Adipocyte (in vitro differentiated cells): ENCODE data around the gene TRDMT1.

Experiments
- DNase-seq: peaks from one replicate; pipeline ENCODE4 v3.0.0-alpha.2; 2015; ENCODE audit warnings: low read depth
- H3K27me3 ChIP-seq: replicated peaks from 2 replicates; pipeline ENCODE4 v1.7.0; 2013; ENCODE audit warnings: mild to moderate bottlenecking, low read length, moderate library complexity; ENCODE audit not compliant: control insufficient read depth, insufficient read depth
- H3K36me3 ChIP-seq: 2 replicates; pipeline ENCODE4 v1.7.0; 2013; ENCODE audit warnings: low read length, mild to moderate bottlenecking, moderate library complexity; ENCODE audit not compliant: control insufficient read depth, insufficient read depth, severe bottlenecking
- H3K4me1 ChIP-seq: 2 replicates; pipeline ENCODE4 v1.7.0; 2013; ENCODE audit warnings: mild to moderate bottlenecking, low read length, moderate library complexity; ENCODE audit not compliant: control insufficient read depth, insufficient read depth
- H3K4me3 ChIP-seq: 2 replicates; pipeline ENCODE4 v1.7.0; 2013; ENCODE audit warnings: mild to moderate bottlenecking, low read length, moderate library complexity
- H3K9ac ChIP-seq: 2 replicates; pipeline ENCODE4 v1.7.0; 2013; ENCODE audit warnings: mild to moderate bottlenecking, low read length, moderate library complexity
- H3K9me3 ChIP-seq: 2 replicates; pipeline ENCODE4 v1.7.0; 2013; ENCODE audit warnings: mild to moderate bottlenecking, low read length, moderate library complexity; ENCODE audit not compliant: control insufficient read depth

Gene TRDMT1

DNA sequence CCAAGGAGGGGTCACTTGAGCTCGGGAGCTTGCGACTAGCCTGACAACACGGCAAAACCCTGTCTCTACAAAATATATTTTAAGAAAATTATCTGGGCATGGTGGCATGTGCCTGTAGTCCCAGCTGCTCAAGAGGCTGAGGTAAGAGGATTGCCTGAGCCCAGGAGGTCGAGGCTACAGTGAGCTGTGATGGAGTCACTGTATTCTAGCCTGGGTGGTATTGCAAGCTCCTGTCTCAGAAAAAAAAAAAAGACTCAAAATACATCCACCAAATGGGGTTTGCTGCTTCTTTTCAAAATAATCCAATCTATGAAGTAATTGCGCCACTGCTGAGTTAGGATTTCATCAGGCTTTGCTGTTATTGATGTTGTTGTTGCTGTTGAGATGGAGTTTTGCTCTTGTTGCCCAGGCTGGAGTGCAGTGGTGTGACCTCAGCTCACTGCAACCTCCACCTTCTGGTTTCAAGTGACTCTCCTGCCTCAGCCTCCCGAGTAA lies 15.5 kb upstream of the TRDMT1 start:
- Histone ChIP-seq H3K4me1 (peaks cover 71% of the 10 kb centered on the region), H3K4me3 (peak overlapping the region; percentile 61), H3K9me3 (no peaks in the 10 kb centered on the region), H3K27me3 (no peaks in the 10 kb centered on the region), H3K9ac (peak overlapping the region; percentile 76), H3K36me3 (no peaks in the 10 kb centered on the region)
- DNase-seq: peak; percentile 63

DNA sequence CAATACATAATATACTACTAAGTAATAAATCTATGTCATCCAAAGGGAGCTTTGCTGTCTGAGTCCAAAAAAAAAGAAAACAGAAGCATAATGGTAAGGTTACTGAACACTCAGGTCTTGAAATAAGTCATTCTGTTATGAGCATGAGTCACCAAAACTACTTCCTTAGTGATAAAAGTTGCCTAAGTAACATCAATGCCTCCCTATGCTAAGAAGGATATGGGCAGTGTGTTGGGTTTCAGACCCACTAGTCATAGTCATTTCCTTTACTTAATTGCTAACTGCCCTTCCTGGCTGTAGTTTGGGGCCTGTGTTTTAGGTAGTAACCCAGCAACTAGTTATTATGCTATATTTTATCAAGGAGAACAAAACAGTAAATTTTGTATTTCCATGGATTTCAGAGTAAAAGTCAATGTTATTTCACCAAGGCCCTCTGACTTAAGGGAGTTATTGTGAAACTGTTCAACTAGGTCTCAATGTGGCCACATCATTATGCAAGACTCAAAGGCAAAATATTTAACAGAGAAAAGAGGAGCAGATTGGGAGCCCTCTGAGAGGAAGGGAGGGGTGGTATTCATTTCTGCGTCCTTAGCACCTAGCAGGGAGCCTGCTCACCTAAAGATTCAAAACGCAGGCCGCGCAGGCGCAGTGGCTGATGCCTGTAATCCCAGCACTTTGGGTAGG lies 14.9 kb upstream of the TRDMT1 start:
- Histone ChIP-seq H3K4me1 (peaks cover 71% of the 10 kb centered on the region), H3K4me3 (peak overlapping the region; percentile 61), H3K27me3 (no peaks in the 10 kb centered on the region), H3K36me3 (no peaks in the 10 kb centered on the region), H3K9me3 (no peaks in the 10 kb centered on the region), H3K9ac (peak overlapping the region; percentile 76)
- DNase-seq: peak; percentile 90

DNA sequence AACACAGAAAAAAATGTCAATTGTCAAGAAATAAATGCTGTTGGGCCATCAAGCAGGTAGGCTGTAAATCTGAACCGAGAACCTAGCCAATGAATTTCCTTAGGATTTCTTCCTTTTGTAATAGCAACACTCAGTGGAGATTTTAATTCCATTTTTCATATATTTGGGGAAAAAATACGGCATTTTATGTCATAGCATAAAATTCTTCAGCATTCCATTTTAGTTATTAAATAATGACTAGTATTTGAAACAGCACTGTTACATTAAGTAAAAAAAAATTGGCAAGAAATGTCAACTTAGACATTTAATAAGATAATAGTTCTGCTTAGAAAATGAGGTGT lies 14.3 kb upstream of the TRDMT1 start:
- peak overlapping the region; percentile 61 for H3K4me3 ChIP-seq
- H3K9me3 ChIP-seq: no peaks in the 10 kb centered on the region
- peak overlapping the region; percentile 76 for H3K9ac ChIP-seq
- no peaks in the 10 kb centered on the region for H3K36me3 ChIP-seq
- H3K27me3 ChIP-seq: no peaks in the 10 kb centered on the region
- peaks cover 68% of the 10 kb centered on the region for H3K4me1 ChIP-seq
- no peak for DNase-seq

DNA sequence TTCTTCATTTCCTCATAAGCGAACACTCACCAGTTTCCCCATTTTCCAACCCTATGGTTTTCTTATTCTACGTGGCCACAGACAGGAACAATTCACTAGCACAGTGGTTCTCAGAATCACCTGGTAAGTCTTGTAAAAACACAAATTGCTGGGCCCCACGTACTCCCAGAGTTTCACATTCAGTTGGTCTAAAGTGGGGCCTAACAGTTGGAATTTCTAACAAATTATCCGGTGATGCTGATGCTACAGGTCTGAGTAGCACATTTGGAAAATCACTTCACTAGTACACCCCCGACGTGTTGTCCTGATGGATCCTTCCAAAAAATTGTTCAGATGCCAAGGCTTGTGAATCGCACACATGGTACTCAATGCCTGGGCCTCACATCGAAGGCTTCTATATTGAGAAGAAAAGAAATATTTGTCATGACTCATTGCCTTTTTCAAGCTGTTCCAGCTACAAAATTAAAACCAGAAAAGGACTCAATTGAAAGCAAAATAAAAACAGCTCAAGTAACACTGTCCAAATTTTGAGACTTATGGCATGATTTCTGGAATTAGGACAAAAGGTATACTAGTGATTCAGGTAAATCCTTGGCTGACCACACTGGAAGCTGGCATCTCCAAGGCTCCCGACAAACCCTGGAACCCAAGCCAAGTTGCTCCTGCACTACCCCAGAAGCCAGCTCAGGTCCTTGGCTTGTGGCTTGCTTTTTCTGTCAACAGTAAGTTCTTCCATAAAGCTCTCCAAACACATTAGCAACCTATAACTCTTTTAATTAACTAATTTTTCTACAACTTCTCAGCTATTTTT lies 13.7 kb upstream of the TRDMT1 start:
- Histone ChIP-seq H3K4me1 (peaks cover 67% of the 10 kb centered on the region), H3K4me3 (peak overlapping the region; percentile 61), H3K9me3 (no peaks in the 10 kb centered on the region), H3K27me3 (no peaks in the 10 kb centered on the region), H3K36me3 (no peaks in the 10 kb centered on the region), H3K9ac (peak overlapping the region; percentile 76)
- peak; percentile 95 for DNase-seq

- H3K9ac ChIP-seq: peak overlapping the region; percentile 76
- no peaks in the 10 kb centered on the region for H3K27me3 ChIP-seq
- peaks cover 73% of the 10 kb centered on the region for H3K4me1 ChIP-seq
- peak; percentile 49 for DNase-seq
- no peaks in the 10 kb centered on the region for H3K9me3 ChIP-seq
- H3K4me3 ChIP-seq: peak overlapping the region; percentile 61
- no peaks in the 10 kb centered on the region for H3K36me3 ChIP-seq
These were observed 13.1 kb upstream of the TRDMT1 start for GRCh38 chr10:17214526-17214925.

- peak; percentile 66 for DNase-seq
- Histone ChIP-seq H3K4me1 (peaks cover 73% of the 10 kb centered on the region), H3K36me3 (no peaks in the 10 kb centered on the region), H3K9ac (peak overlapping the region; percentile 10), H3K27me3 (no peaks in the 10 kb centered on the region), H3K9me3 (no peaks in the 10 kb centered on the region), H3K4me3 (peak overlapping the region; percentile 61)
These were observed 12.3 kb upstream of the TRDMT1 start for GRCh38 chr10:17213646-17214349.

DNA sequence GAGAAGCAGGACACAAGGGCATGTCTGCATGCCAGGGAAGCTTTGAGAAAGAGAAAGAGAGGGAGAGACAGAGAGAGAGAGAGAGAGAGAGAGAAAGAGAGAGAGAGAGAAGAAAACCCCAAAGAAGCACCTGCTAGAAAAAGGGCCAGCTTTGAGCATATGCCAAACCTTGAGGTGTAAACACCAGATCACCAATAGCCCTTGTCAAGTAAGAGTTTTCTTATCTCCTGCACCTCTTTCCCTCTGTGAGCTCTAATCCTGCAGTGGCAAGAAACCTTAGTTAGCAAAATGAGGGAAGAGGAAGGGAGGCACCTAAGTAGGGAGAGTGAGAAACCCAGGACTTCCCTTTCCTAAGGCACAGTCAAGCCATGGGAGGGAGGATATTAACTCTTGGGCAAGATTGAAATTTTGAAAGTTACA lies 11.3 kb upstream of the TRDMT1 start:
- peaks cover 65% of the 10 kb centered on the region for H3K4me1 ChIP-seq
- DNase-seq: no peak
- no peak overlapping the region for H3K9ac ChIP-seq
- no peaks in the 10 kb centered on the region for H3K36me3 ChIP-seq
- H3K4me3 ChIP-seq: no peak overlapping the region
- H3K9me3 ChIP-seq: no peaks in the 10 kb centered on the region
- H3K27me3 ChIP-seq: no peaks in the 10 kb centered on the region

GRCh38 chr10:17210361-17210760 lies 8.9 kb upstream of the TRDMT1 start:
- Histone ChIP-seq H3K36me3 (no peaks in the 10 kb centered on the region), H3K27me3 (no peaks in the 10 kb centered on the region), H3K9me3 (no peaks in the 10 kb centered on the region), H3K9ac (peak overlapping the region; percentile 80), H3K4me1 (peaks cover 48% of the 10 kb centered on the region), H3K4me3 (peak overlapping the region; percentile 64)
- peak; percentile 56 for DNase-seq

DNA sequence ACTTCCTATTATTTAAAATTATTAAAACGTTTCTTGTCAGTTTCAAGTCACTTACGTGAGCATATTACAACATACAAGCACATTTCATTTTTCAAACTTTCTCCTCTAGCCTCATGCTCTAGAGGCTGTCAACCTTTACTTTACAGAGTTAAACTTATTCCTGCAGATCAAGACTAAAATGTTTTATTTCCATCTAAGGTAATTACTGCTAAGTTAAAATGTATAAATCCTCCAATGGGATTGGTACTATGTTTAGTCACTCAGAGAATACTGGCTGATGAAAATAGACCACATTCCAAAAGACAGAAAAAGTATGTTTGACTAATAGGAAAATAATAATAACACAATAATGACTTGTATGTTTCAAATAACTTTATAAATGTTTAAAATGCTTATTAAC lies 8.4 kb upstream of the TRDMT1 start:
- no peaks in the 10 kb centered on the region for H3K9me3 ChIP-seq
- peak overlapping the region; percentile 80 for H3K9ac ChIP-seq
- no peaks in the 10 kb centered on the region for H3K36me3 ChIP-seq
- H3K4me3 ChIP-seq: peak overlapping the region; percentile 64
- peaks cover 43% of the 10 kb centered on the region for H3K4me1 ChIP-seq
- DNase-seq: no peak
- no peaks in the 10 kb centered on the region for H3K27me3 ChIP-seq

DNA sequence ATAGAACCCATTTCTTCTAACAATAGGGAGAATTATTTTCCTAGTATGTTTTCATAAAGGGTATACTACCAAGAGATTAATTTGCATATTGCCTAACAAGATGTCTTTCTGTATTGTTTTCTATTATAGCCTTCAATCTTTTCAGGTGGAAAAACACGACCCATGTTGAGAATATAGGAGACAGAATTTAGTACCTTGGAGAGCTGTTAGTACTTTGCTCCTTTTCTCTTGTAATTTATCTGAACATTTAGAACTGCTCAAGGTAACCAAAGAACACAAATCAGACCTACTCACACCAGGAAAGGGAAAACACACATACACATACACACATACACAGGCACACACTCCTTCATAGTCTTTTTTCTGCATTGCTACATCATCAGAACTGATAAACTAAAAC lies 7.8 kb upstream of the TRDMT1 start:
- Histone ChIP-seq H3K4me3 (no peak overlapping the region), H3K27me3 (no peaks in the 10 kb centered on the region), H3K4me1 (peaks cover 37% of the 10 kb centered on the region), H3K9ac (peak overlapping the region; percentile 80), H3K9me3 (no peaks in the 10 kb centered on the region), H3K36me3 (no peaks in the 10 kb centered on the region)
- DNase-seq: no peak

DNA sequence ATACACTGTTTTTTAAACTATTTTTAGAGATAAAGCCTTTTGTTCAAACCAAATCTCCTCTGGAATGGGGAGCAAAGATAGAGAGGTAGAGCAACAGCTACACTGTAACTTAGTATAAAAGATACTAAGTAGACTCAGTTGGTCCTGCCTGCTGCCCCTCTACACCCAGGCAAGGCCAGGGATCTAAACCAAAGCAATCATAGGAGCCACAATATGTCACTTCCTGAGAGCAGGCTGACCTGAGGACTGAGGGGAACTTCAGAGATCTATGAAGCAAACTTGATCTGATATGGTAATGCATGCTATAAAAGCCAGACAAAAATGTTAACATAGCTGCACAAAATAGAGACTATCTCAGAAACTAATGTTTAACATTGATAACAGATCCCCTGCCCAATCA lies 7.0 kb upstream of the TRDMT1 start:
- Histone ChIP-seq H3K4me3 (no peak overlapping the region), H3K9me3 (no peaks in the 10 kb centered on the region), H3K27me3 (no peaks in the 10 kb centered on the region), H3K36me3 (no peaks in the 10 kb centered on the region), H3K9ac (no peak overlapping the region), H3K4me1 (peaks cover 29% of the 10 kb centered on the region)
- no peak for DNase-seq
